ENCODE measurements around the gene WDR27. TPM values are rescaled to one million over a fixed set of nuclear protein-coding genes. Genes with fewer than 3 reads are reported as not detected.
A peak's percentile ranks its signal among the peaks of the same experiment; 100 is the strongest.

WDR27 gene
- total RNA-seq, 2 donors from 2014 or later: 25.7 to 26.0 TPM

DNA sequence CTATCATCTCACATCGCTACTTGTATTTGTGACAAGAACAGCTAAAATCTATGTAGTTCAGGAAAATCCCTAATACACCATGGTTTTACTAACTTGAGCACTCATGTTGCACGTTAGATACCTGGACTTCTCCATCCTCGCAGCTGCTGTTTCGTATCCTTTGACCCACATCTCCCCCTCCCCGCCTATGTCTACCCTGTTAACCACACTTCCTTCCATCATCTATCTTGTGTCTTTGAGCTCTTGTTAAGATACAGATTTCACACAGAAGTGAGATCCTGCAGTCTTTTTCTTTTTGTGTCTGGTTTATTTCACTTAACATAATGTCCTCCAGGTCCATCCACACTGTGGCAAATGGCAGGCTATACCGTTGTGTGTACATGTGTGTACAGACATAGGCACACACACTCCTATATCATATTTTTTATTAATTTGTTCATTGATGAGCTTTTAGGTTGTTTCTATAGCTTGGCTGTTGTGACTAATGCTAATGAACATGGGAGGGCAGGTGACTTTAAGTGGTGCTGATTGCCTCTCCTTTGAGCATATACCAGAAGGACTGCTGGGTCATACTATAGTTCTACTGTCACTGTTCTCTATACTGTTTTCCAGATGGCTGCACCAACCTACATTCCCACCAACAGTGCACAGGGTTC, 117.8 kb downstream of the WDR27 start:
- ATAC-seq: peak; percentile 97
- no peak for DNase-seq
- peak overlapping the region; percentile 67 for H3K27ac Mint-ChIP-seq
- H3K4me3 Mint-ChIP-seq: peak overlapping the region; percentile 78
- no peaks in the 10 kb centered on the region for H3K9me3 ChIP-seq (ENCODE audit: control insufficient read depth, low read length, poor library complexity, severe bottlenecking)
- H3K36me3 Mint-ChIP-seq (ENCODE audit: low read depth): no peaks in the 10 kb centered on the region
- H3K27me3 Mint-ChIP-seq: no peaks in the 10 kb centered on the region
- H3K4me1 Mint-ChIP-seq: peaks cover 19% of the 10 kb centered on the region

DNA sequence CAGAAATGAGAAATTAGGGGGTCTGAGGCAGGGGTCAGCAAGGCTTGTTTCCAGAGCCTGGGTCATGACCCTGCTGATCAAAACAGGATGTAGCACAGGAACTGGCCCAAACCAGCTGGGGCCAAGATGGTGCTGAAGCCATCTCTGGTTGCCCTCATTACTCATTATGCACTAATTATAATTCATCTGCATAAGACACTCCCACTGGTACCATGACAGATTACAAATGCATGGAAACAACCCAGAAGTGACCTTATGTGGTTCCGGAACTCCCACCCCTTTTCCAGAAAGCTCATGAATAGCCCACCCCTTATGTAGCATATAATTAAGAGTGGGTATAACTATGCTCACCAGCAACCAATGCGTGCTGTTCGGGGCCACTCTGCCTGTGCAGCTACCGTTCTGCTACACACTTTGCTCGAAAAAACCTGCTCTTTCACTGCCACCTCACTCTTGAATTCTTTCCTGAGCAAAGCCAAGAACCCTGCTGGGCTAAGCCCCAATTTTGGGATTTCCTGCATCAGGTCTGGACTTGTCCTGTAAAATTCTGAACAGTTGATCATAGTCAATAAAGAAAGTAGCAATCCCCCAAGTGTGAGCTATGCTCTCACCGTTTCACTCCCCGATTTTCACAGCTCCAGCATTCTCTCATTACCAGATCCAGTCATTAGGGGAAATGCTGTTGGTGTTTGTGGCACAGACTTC, 122.3 kb downstream of the WDR27 start:
- H3K36me3 Mint-ChIP-seq (ENCODE audit: low read depth): peaks cover 3% of the 10 kb centered on the region
- no peak for DNase-seq
- peaks cover 17% of the 10 kb centered on the region for H3K4me1 Mint-ChIP-seq
- H3K27ac Mint-ChIP-seq: peak overlapping the region; percentile 10
- no peak for ATAC-seq
- H3K4me3 Mint-ChIP-seq: no peak overlapping the region
- H3K27me3 Mint-ChIP-seq: no peaks in the 10 kb centered on the region
- H3K9me3 ChIP-seq (ENCODE audit: control insufficient read depth, low read length, poor library complexity, severe bottlenecking): no peaks in the 10 kb centered on the region

DNA sequence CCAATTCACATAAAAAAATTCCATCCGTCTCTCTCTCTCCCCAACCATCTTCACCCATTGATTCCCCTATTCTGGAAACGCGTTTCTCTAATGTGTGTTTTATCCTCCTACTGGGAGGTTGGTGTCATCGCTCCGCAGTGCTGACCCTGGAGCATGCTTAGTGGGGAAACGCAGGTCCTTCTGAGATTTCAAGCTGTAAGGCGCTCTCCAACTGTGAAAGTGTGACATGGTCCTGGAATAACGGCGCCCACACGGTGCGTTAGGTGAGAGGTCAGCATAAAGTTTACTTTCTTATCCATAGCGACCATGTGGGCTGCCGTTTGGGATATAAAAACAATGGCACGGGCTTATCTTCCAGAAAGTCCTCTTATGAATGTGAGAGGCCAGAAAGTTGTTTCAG, 123.9 kb downstream of the WDR27 start:
- Mint-ChIP-seq H3K4me1 (peaks cover 2% of the 10 kb centered on the region), H3K4me3 (no peak overlapping the region), H3K27me3 (no peaks in the 10 kb centered on the region), H3K27ac (no peak overlapping the region), H3K36me3 (ENCODE audit: low read depth) (peaks cover 3% of the 10 kb centered on the region)
- ATAC-seq: no peak
- DNase-seq: no peak
- H3K9me3 ChIP-seq (ENCODE audit: control insufficient read depth, low read length, poor library complexity, severe bottlenecking): no peaks in the 10 kb centered on the region

GRCh38 chr6:169577236-169577635, 124.6 kb downstream of the WDR27 start:
- no peak overlapping the region for H3K27ac Mint-ChIP-seq
- no peak overlapping the region for H3K4me3 Mint-ChIP-seq
- ATAC-seq (no peak), DNase-seq (no peak)
- H3K36me3 Mint-ChIP-seq (ENCODE audit: low read depth): peaks cover 3% of the 10 kb centered on the region
- H3K27me3 Mint-ChIP-seq: no peaks in the 10 kb centered on the region
- no peaks in the 10 kb centered on the region for H3K9me3 ChIP-seq (ENCODE audit: control insufficient read depth, low read length, poor library complexity, severe bottlenecking)
- peaks cover 2% of the 10 kb centered on the region for H3K4me1 Mint-ChIP-seq

DNA sequence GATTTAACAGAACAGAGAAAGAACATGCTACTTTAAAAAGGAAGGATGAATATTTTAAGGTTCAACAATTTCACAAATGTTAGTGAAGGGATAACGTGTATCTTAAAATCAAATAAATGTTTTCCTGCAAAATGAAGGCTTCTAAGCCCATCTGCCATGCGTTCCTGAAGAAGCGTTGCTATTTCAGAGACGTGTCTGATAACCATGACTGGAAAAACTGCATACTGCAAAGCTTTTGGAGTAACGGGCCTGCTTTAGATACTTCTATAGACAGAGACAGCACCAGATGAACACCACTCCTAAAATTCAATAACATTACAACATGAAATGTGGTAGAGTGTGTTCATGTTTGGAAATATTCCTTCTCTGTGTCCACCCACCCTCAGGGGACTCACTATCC, 126.0 kb downstream of the WDR27 start:
- Mint-ChIP-seq H3K27me3 (no peaks in the 10 kb centered on the region), H3K27ac (no peak overlapping the region), H3K4me1 (peaks cover 4% of the 10 kb centered on the region), H3K4me3 (no peak overlapping the region), H3K36me3 (ENCODE audit: low read depth) (peaks cover 3% of the 10 kb centered on the region)
- no peaks in the 10 kb centered on the region for H3K9me3 ChIP-seq (ENCODE audit: control insufficient read depth, low read length, poor library complexity, severe bottlenecking)
- ATAC-seq (no peak), DNase-seq (no peak)

DNA sequence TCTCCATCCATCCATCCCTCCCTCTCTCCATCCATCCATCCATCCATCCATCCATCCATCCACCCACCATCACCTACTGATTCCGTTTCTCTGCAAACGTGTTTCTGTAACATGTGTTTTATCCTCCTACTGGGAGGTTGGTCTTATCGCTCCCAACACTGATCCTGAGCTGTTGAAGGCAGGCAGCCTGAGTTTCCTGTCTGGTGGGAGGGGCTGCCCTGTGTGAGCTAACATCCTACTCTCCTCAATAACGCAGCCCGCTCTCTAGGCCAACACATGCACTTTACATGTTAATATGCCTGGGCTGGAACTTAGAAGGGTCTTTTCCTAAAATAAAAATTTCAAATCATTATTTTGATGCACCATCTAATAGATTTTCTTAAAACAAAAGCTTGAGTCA, 126.5 kb downstream of the WDR27 start:
- DNase-seq (no peak), ATAC-seq (no peak)
- Mint-ChIP-seq H3K4me1 (peaks cover 4% of the 10 kb centered on the region), H3K36me3 (ENCODE audit: low read depth) (peaks cover 3% of the 10 kb centered on the region), H3K27ac (no peak overlapping the region), H3K27me3 (no peaks in the 10 kb centered on the region), H3K4me3 (no peak overlapping the region)
- H3K9me3 ChIP-seq (ENCODE audit: control insufficient read depth, low read length, poor library complexity, severe bottlenecking): no peaks in the 10 kb centered on the region

GRCh38 chr6:169574420-169574819, 127.4 kb downstream of the WDR27 start:
- no peaks in the 10 kb centered on the region for H3K9me3 ChIP-seq (ENCODE audit: control insufficient read depth, low read length, poor library complexity, severe bottlenecking)
- Mint-ChIP-seq H3K4me3 (no peak overlapping the region), H3K36me3 (ENCODE audit: low read depth) (peaks cover 3% of the 10 kb centered on the region), H3K27me3 (no peaks in the 10 kb centered on the region), H3K27ac (no peak overlapping the region), H3K4me1 (peaks cover 2% of the 10 kb centered on the region)
- ATAC-seq (no peak), DNase-seq (no peak)

DNA sequence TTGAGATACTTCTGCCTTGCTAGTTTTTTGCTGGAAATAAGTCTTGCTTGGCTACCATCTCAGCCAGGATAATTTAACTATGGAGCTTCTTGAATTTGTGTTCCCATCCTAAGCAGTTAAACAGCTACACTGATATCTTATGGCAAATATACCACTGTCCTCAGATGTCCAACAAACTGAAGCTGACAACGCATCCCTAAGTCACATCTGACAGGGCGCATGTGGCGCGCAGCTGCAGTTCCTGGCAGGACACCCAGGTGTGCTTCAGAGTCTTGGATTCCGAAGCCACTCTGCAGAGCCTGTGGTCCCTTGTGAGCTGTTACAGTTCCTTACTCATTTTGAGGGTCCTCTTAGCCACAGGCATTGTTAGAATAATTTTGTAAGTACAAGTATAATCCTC, 127.9 kb downstream of the WDR27 start:
- peak overlapping the region; percentile 9 for H3K27ac Mint-ChIP-seq
- peaks cover 2% of the 10 kb centered on the region for H3K4me1 Mint-ChIP-seq
- ATAC-seq: no peak
- peaks cover 3% of the 10 kb centered on the region for H3K36me3 Mint-ChIP-seq (ENCODE audit: low read depth)
- no peak for DNase-seq
- no peaks in the 10 kb centered on the region for H3K27me3 Mint-ChIP-seq
- H3K4me3 Mint-ChIP-seq: no peak overlapping the region
- no peaks in the 10 kb centered on the region for H3K9me3 ChIP-seq (ENCODE audit: control insufficient read depth, low read length, poor library complexity, severe bottlenecking)

DNA sequence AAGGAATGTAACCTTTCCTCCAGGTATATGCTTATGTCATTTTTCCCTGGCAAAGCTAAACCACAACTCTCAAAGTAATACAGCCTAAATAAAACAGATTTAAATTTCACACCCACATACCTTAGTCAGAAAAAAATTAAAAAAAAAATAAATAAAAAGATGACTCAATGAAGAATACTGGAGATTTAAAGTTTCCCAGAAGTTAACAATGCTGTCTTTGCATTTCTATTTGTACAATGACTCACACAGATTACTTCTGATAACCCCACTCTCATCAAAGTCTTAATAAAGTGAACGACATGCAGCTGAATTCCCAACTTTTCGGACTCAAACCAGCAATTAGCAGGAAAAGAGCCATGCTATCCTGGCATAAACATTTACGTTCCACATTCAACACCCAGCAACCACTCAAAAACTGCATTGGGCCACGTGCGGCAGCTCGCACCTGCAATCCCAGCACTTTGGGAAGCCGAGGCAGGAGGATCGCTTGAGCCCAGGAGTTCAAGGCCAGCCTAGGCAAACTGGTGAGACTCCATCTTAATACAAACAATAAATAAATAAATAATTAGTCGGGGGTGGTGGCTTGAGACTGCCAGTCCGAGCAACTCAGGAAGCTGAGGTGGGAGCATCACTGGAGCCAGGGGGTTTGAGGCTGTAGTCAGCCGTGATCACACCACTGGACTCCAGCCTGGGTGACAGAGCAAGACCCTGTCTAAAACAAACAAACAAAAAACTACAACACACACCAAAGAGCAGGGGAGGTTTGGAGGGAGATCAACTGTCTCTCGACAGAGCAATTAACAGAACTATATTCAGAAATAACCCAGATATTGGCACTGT, 130.5 kb downstream of the WDR27 start:
- no peak for ATAC-seq
- DNase-seq: no peak
- Mint-ChIP-seq H3K4me1 (peaks cover 5% of the 10 kb centered on the region), H3K27ac (no peak overlapping the region), H3K27me3 (no peaks in the 10 kb centered on the region), H3K36me3 (ENCODE audit: low read depth) (peaks cover 2% of the 10 kb centered on the region), H3K4me3 (no peak overlapping the region)
- H3K9me3 ChIP-seq (ENCODE audit: control insufficient read depth, low read length, poor library complexity, severe bottlenecking): no peaks in the 10 kb centered on the region

DNA sequence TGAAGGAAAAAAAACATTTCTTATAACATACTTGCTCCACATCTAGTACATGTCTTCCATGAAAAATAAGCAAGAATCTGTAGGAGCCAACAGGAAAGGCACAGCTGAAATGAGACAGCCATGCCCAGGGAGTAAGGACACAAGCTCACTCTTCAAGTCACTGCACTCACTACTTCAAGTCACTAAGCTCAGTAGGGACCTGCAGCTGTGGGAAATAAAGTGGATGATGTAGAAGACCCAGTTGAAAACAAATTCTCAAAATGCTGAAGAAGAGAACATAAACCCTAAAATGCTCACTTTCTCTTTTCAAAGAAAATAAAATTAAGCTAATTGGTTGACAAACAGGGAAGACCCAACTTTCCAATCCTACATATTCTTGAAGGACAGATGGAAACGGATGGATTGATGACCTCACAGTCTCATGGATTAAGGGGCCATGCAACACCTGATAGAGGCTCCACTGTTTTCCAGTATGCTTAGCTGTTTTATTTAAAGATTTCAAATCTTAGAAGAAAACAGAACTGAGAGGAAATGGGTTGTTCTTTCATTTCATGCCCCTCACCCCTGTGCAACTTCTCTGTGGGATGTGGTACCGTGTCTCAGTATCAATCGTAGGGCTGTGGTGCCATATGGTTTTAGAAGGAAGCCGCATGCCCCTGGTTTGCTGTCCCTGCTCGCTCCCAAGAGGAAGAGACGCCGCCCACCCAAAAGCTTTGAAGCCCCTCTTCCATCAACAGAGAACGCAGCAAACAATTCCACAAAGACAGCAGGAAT, 133.3 kb downstream of the WDR27 start:
- Mint-ChIP-seq H3K4me1 (peaks cover 5% of the 10 kb centered on the region), H3K4me3 (no peak overlapping the region), H3K36me3 (ENCODE audit: low read depth) (peaks cover 2% of the 10 kb centered on the region), H3K27ac (no peak overlapping the region), H3K27me3 (no peaks in the 10 kb centered on the region)
- H3K9me3 ChIP-seq (ENCODE audit: control insufficient read depth, low read length, poor library complexity, severe bottlenecking): no peaks in the 10 kb centered on the region
- DNase-seq (no peak), ATAC-seq (no peak)

GRCh38 chr6:169567819-169568218, 134.0 kb downstream of the WDR27 start:
- no peak overlapping the region for H3K4me3 Mint-ChIP-seq
- H3K36me3 Mint-ChIP-seq (ENCODE audit: low read depth): peaks cover 2% of the 10 kb centered on the region
- no peaks in the 10 kb centered on the region for H3K27me3 Mint-ChIP-seq
- no peak overlapping the region for H3K27ac Mint-ChIP-seq
- peaks cover 5% of the 10 kb centered on the region for H3K4me1 Mint-ChIP-seq
- H3K9me3 ChIP-seq (ENCODE audit: control insufficient read depth, low read length, poor library complexity, severe bottlenecking): no peaks in the 10 kb centered on the region
- DNase-seq: no peak
- ATAC-seq: no peak

GRCh38 chr6:169566961-169567750, 134.7 kb downstream of the WDR27 start:
- no peaks in the 10 kb centered on the region for H3K27me3 Mint-ChIP-seq
- H3K36me3 Mint-ChIP-seq (ENCODE audit: low read depth): peaks cover 2% of the 10 kb centered on the region
- no peak for DNase-seq
- peaks cover 5% of the 10 kb centered on the region for H3K4me1 Mint-ChIP-seq
- no peak overlapping the region for H3K4me3 Mint-ChIP-seq
- H3K9me3 ChIP-seq (ENCODE audit: control insufficient read depth, low read length, poor library complexity, severe bottlenecking): no peaks in the 10 kb centered on the region
- H3K27ac Mint-ChIP-seq: no peak overlapping the region
- no peak for ATAC-seq
